Suprapubic skin (tissue), 3 donors: ENCODE measurements around the gene NBPF4.
"Not testable (repeated sequence)": the region's sequence is repeated elsewhere in the genome, so short reads cannot be mapped to it uniquely, and the experiment has no call there.

ENCODE experiments used
- POLR2A ChIP-seq, 2 donors: fragments of 450-650 bp; IDR thresholded peaks; one replicate each; pipeline ENCODE4 v1.6.1; 2017; ENCODE audit warnings: antibody characterized with exemption in 2 of 2, mild to moderate bottlenecking in 2 of 2, moderate library complexity in 2 of 2
- TF ChIP-seq, protein P1 (sequence below), 2 donors: fragments of 200-600 bp in 1 of 2; fragments of 450-650 bp in 1 of 2; sonication (generic) in 1 of 2; IDR thresholded peaks; one replicate each; pipeline ENCODE4 v1.5.1; 2016 to 2019; ENCODE audit warnings: antibody characterized with exemption in 2 of 2, mild to moderate bottlenecking in 1 of 2, moderate library complexity in 1 of 2

DNA sequence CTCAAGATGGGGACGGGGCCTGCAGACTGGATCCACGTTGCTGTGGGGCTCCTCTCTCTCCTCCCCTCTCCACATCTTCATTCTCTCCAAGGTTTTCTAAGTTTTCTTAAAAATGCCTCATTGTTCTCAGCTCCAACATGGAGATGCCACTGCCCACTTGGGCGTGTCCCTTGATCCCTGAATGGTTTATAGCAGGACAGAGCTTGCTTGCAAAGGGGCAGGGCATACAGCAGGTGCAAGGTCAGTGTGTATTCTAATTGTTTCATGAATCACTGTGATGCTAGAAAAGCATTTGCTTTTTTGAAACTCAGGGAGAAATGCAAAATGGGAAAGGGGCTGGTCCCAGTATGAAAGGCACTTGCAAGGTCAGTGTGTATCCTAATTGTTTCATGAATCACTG is 13.9 kb downstream of the NBPF4 start:
- TF ChIP-seq, protein P1, sequence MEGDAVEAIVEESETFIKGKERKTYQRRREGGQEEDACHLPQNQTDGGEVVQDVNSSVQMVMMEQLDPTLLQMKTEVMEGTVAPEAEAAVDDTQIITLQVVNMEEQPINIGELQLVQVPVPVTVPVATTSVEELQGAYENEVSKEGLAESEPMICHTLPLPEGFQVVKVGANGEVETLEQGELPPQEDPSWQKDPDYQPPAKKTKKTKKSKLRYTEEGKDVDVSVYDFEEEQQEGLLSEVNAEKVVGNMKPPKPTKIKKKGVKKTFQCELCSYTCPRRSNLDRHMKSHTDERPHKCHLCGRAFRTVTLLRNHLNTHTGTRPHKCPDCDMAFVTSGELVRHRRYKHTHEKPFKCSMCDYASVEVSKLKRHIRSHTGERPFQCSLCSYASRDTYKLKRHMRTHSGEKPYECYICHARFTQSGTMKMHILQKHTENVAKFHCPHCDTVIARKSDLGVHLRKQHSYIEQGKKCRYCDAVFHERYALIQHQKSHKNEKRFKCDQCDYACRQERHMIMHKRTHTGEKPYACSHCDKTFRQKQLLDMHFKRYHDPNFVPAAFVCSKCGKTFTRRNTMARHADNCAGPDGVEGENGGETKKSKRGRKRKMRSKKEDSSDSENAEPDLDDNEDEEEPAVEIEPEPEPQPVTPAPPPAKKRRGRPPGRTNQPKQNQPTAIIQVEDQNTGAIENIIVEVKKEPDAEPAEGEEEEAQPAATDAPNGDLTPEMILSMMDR (IDR thresholded peaks at IDR 0.05) = not testable (repeated sequence)
- TF ChIP-seq POLR2A (IDR thresholded peaks at IDR 0.05) = not testable (repeated sequence)
